Limb (tissue), 2 donors: ENCODE data around the gene CREB5.
"Not testable (repeated sequence)": the region's sequence is repeated elsewhere in the genome, so short reads cannot be mapped to it uniquely, and the experiment has no call there.

Source experiments
- DNase-seq, 2 donors: peaks; one replicate each; pipeline ENCODE4 v3.0.0-alpha.2; 2016; ENCODE audit errors: extremely low spot score in 2 of 2

The CREB5 gene

GRCh38 chr7:28573651-28574301, 161.5 kb downstream of the CREB5 start:
- no peak for DNase-seq

GRCh38 chr7:28575241-28575643, 162.9 kb downstream of the CREB5 start:
- DNase-seq: no peak

- no peak for DNase-seq
Observed at GRCh38 chr7:28576656-28577055, 164.3 kb downstream of the CREB5 start.

GRCh38 chr7:28579571-28579970, 167.3 kb downstream of the CREB5 start:
- DNase-seq: no peak

- no peak for DNase-seq
Observed at GRCh38 chr7:28580665-28581064, 168.3 kb downstream of the CREB5 start.

- no peak for DNase-seq
Observed at GRCh38 chr7:28581351-28581750, 169.0 kb downstream of the CREB5 start.

GRCh38 chr7:28582226-28582625, 169.9 kb downstream of the CREB5 start:
- DNase-seq: no peak

- DNase-seq: no peak
Observed at GRCh38 chr7:28584235-28584634, 171.9 kb downstream of the CREB5 start.

GRCh38 chr7:28586736-28587135, 174.4 kb downstream of the CREB5 start:
- no peak for DNase-seq

- DNase-seq: no peak
Observed at GRCh38 chr7:28587211-28587610, 174.9 kb downstream of the CREB5 start.

GRCh38 chr7:28588602-28589001, 176.3 kb downstream of the CREB5 start:
- no peak for DNase-seq

GRCh38 chr7:28591041-28591674, 178.8 kb downstream of the CREB5 start:
- DNase-seq: no peak

- no peak for DNase-seq
Observed at GRCh38 chr7:28591725-28592349, 179.5 kb downstream of the CREB5 start.

- no peak for DNase-seq
Observed at GRCh38 chr7:28592861-28593260, 180.5 kb downstream of the CREB5 start.

- DNase-seq: no peak
Observed at GRCh38 chr7:28595076-28595475, 182.8 kb downstream of the CREB5 start.

- DNase-seq: no peak
Observed at GRCh38 chr7:28595801-28596200, 183.5 kb downstream of the CREB5 start.

- no peak for DNase-seq
Observed at GRCh38 chr7:28596245-28596935, 184.1 kb downstream of the CREB5 start.

- no peak for DNase-seq
Observed at GRCh38 chr7:28597284-28597683, 185.0 kb downstream of the CREB5 start.

GRCh38 chr7:28598037-28598436, 185.7 kb downstream of the CREB5 start:
- DNase-seq: not testable (repeated sequence)

- DNase-seq: no peak
Observed at GRCh38 chr7:28598586-28598985, 186.3 kb downstream of the CREB5 start.

- DNase-seq: no peak
Observed at GRCh38 chr7:28599411-28599810, 187.1 kb downstream of the CREB5 start.

- DNase-seq: no peak
Observed at GRCh38 chr7:28602282-28602681, 190.0 kb downstream of the CREB5 start.
